DND-41 (cell line): Measurements from ENCODE around the gene NAP1L4.

Source experiments
- ATAC-seq: fragments of 200-7000 bp; cut with Tn5 transposase; 3 replicates; pipeline ENCODE4 v1.9.1; 2021; ENCODE audit warnings: low read depth; ENCODE audit not compliant: insufficient read depth
- DNase-seq: peaks from one replicate; pipeline ENCODE4 v3.0.0-alpha.2; 2020
- H2AFZ ChIP-seq: 2 replicates; pipeline ENCODE4 v1.6.0; 2012; ENCODE audit warnings: low read depth, low read length
- H3K27ac ChIP-seq: 2 replicates; pipeline ENCODE4 v1.5.1; 2012; ENCODE audit warnings: low read length, inconsistent platforms
- H3K27me3 ChIP-seq: fragments of 200-600 bp; sonication (generic); 2 replicates; pipeline ENCODE4 v1.6.0; 2012; ENCODE audit warnings: low read length, mild to moderate bottlenecking, inconsistent platforms; ENCODE audit not compliant: insufficient read depth, poor library complexity
- H3K36me3 ChIP-seq: 2 replicates; pipeline ENCODE4 v1.5.1; 2012; ENCODE audit warnings: low read length, inconsistent platforms; ENCODE audit not compliant: insufficient read depth
- H3K4me1 ChIP-seq: 2 replicates; pipeline ENCODE4 v1.5.1; 2012; ENCODE audit warnings: mild to moderate bottlenecking, low read length; ENCODE audit not compliant: insufficient read depth
- H3K4me2 ChIP-seq: 2 replicates; pipeline ENCODE4 v1.6.0; 2012; ENCODE audit warnings: mild to moderate bottlenecking, moderate library complexity, low read length, inconsistent platforms; ENCODE audit not compliant: insufficient read depth
- H3K4me3 ChIP-seq, 2 experiments: fragments of 200-600 bp in 1 of 2; shearing (Covaris generic) in 1 of 2; 2 replicates each; pipeline ENCODE4 v1.5.1; 2012 to 2016; ENCODE audit warnings: inconsistent platforms in 2 of 2, low read length in 2 of 2, mild to moderate bottlenecking in 2 of 2, low read depth in 1 of 2, moderate library complexity in 1 of 2
- H3K79me2 ChIP-seq: 2 replicates; pipeline ENCODE4 v1.6.0; 2012; ENCODE audit warnings: low read length, inconsistent platforms; ENCODE audit not compliant: insufficient read depth
- H3K9ac ChIP-seq: 2 replicates; pipeline ENCODE4 v1.6.0; 2012; ENCODE audit warnings: low read depth, mild to moderate bottlenecking, inconsistent platforms, low read length, moderate library complexity
- H3K9me3 ChIP-seq: 2 replicates; pipeline ENCODE4 v1.5.1; 2012; ENCODE audit warnings: low read length, moderate library complexity, mild to moderate bottlenecking, inconsistent platforms; ENCODE audit not compliant: insufficient read depth, severe bottlenecking
- H4K20me1 ChIP-seq: 2 replicates; pipeline ENCODE4 v1.6.0; 2012; ENCODE audit warnings: low read length; ENCODE audit not compliant: insufficient read depth
- CTCF ChIP-seq: IDR thresholded peaks from 2 replicates; pipeline ENCODE4 v1.5.1; 2012; ENCODE audit warnings: borderline replicate concordance, low read length, moderate library complexity, mild to moderate bottlenecking; ENCODE audit not compliant: poor library complexity, severe bottlenecking; ENCODE audit errors: extremely low read depth
- EZH2 ChIP-seq: IDR thresholded peaks from 3 replicates; pipeline ENCODE4 v1.6.1; 2012; ENCODE audit warnings: borderline replicate concordance, low read depth, mild to moderate bottlenecking, moderate library complexity, low read length, inconsistent platforms; ENCODE audit not compliant: severe bottlenecking

Gene NAP1L4

GRCh38 chr11:2903672-2904011 is 88.5 kb downstream of the NAP1L4 start:
- H3K4me2 ChIP-seq: peak overlapping the region; percentile 98
- H3K27ac ChIP-seq: no peak overlapping the region
- H3K9ac ChIP-seq: peak overlapping the region; percentile 92
- TF ChIP-seq CTCF (no peak), EZH2 (no peak)
- no peak overlapping the region for H2AFZ ChIP-seq
- DNase-seq (no peak), ATAC-seq (no peak)
- H3K36me3 ChIP-seq: no peaks in the 10 kb centered on the region
- H3K79me2 ChIP-seq: no peaks in the 10 kb centered on the region
- peaks cover 24% of the 10 kb centered on the region for H3K4me1 ChIP-seq
- H3K9me3 ChIP-seq: no peaks in the 10 kb centered on the region
- H3K4me3 ChIP-seq: no peak overlapping the region
- no peaks in the 10 kb centered on the region for H4K20me1 ChIP-seq
- no peaks in the 10 kb centered on the region for H3K27me3 ChIP-seq

GRCh38 chr11:2902784-2903671 is 89.1 kb downstream of the NAP1L4 start:
- DNase-seq (no peak), ATAC-seq (no peak)
- H3K79me2 ChIP-seq: no peaks in the 10 kb centered on the region
- H3K9me3 ChIP-seq: no peaks in the 10 kb centered on the region
- peak overlapping the region; percentile 86 to 96 for H3K4me3 ChIP-seq
- peaks cover 24% of the 10 kb centered on the region for H3K4me1 ChIP-seq
- H3K27me3 ChIP-seq: no peaks in the 10 kb centered on the region
- TF ChIP-seq EZH2: no peak
- H3K9ac ChIP-seq: peak overlapping the region; percentile 92
- peak overlapping the region; percentile 99 for H2AFZ ChIP-seq
- H4K20me1 ChIP-seq: no peaks in the 10 kb centered on the region
- H3K36me3 ChIP-seq: no peaks in the 10 kb centered on the region
- peak overlapping the region; percentile 98 for H3K4me2 ChIP-seq
- H3K27ac ChIP-seq: peak overlapping the region; percentile 88

GRCh38 chr11:2901854-2902783 is 90.0 kb downstream of the NAP1L4 start:
- H4K20me1 ChIP-seq: no peaks in the 10 kb centered on the region
- H3K27ac ChIP-seq: peak overlapping the region; percentile 88
- H3K9me3 ChIP-seq: no peaks in the 10 kb centered on the region
- peaks cover 24% of the 10 kb centered on the region for H3K4me1 ChIP-seq
- no peak for TF ChIP-seq EZH2
- TF ChIP-seq CTCF: no peak
- peak overlapping the region; percentile 99 for H2AFZ ChIP-seq
- H3K4me3 ChIP-seq: peak overlapping the region; percentile 86 to 96
- H3K79me2 ChIP-seq: no peaks in the 10 kb centered on the region
- DNase-seq (peak; percentile 97), ATAC-seq (peak; percentile 93)
- H3K27me3 ChIP-seq: no peaks in the 10 kb centered on the region
- H3K4me2 ChIP-seq: peak overlapping the region; percentile 98
- no peaks in the 10 kb centered on the region for H3K36me3 ChIP-seq
- H3K9ac ChIP-seq: peak overlapping the region; percentile 92
